WI38 (cell line): ENCODE measurements around the gene ZCCHC9.
"Not testable (repeated sequence)": the region's sequence is repeated elsewhere in the genome, so short reads cannot be mapped to it uniquely, and the experiment has no call there.

Experiments
- H3K4me3 ChIP-seq: 2 replicates; pipeline ENCODE4 v1.5.1; 2011; ENCODE audit warnings: low read depth, mild to moderate bottlenecking, control low read depth, low read length
- TF ChIP-seq, protein P1 (sequence below): IDR thresholded peaks from 2 replicates; pipeline ENCODE4 v1.5.1; 2012; ENCODE audit warnings: low read depth, mild to moderate bottlenecking, control low read depth, low read length

ZCCHC9 gene

DNA sequence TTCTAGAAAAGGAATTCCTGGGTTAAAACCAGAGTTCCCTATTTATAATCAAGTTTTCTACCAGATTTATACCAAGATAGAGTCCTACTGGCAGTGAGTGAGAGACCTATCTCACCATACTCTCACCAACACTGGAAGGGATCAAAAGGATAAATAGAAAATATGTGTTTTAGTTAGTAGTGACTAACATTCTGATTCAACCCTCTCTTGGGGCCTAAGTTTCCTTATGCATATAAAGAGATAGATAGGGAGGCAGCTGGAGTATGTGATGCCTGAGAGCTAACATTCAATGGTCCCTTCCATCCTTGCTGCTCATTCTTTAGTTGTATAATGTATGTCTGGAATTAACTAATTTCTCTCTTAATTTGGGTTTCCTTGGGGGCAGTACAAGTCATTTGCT is 36.3 kb upstream of the ZCCHC9 start:
- no peak overlapping the region for H3K4me3 ChIP-seq
- TF ChIP-seq, protein P1, sequence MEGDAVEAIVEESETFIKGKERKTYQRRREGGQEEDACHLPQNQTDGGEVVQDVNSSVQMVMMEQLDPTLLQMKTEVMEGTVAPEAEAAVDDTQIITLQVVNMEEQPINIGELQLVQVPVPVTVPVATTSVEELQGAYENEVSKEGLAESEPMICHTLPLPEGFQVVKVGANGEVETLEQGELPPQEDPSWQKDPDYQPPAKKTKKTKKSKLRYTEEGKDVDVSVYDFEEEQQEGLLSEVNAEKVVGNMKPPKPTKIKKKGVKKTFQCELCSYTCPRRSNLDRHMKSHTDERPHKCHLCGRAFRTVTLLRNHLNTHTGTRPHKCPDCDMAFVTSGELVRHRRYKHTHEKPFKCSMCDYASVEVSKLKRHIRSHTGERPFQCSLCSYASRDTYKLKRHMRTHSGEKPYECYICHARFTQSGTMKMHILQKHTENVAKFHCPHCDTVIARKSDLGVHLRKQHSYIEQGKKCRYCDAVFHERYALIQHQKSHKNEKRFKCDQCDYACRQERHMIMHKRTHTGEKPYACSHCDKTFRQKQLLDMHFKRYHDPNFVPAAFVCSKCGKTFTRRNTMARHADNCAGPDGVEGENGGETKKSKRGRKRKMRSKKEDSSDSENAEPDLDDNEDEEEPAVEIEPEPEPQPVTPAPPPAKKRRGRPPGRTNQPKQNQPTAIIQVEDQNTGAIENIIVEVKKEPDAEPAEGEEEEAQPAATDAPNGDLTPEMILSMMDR = no peak

DNA sequence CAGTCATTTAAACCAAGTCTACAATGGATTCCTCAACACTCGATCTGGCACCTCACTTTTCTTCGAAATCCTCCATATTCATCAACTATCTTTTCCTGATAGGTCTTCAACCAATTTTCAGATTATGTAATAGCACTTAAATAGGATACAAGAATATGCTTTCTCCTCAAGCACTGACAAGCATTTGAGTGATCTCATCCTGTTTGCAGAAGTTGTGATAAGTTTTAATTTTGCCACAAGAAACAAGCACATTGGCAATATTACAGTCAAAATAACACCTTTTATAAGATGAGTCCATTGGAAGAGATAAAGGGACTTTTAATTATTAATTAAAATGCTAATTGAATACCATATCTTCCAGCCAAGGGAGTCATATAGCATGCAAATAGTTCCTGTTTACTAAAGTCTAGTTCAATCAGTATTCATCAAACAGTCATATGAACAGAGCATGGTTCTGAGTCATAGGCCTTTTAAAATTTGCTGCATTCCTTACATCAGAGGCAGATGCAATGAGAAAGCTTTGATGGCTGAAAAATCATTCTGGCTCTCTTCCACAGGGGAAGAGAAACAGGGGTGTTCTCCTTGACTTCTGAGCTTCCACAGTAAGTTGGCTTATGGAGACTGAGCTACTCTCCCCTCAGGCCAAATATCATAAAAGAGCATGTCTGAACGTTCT is 32.7 kb upstream of the ZCCHC9 start:
- TF ChIP-seq, protein P1 = no peak
- H3K4me3 ChIP-seq = no peak overlapping the region

DNA sequence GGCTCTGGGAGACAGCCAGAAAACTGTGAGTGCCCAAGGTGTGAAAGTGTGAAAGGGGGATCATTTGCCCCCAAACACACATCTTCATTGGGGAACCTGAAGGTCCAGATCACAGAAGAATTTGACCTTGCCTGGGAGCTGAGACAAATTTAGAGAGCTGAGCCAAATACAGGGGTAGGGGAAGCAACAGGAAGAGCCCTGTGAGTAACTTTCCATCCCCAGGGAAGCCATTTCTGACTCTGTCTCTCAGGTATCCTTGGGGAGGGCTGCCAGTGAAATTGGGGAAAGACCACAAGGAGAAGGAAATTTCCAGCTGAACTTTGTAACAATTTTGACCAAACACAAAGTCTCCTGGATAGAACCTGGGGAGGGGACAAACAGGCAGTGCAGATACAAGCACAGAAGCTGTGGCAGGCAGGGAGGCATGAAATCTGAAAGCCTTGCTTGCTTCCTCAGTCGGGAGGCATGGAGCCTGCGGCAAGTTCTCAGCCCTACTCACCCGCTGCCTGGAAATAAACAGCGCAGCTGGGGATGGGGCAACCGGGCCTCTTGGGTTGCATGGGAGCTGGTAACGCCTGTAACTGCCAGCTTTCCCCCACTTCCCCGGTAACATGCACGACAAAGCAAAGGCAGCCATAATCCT is 31.5 kb upstream of the ZCCHC9 start:
- no peak overlapping the region for H3K4me3 ChIP-seq
- TF ChIP-seq, protein P1 = no peak

DNA sequence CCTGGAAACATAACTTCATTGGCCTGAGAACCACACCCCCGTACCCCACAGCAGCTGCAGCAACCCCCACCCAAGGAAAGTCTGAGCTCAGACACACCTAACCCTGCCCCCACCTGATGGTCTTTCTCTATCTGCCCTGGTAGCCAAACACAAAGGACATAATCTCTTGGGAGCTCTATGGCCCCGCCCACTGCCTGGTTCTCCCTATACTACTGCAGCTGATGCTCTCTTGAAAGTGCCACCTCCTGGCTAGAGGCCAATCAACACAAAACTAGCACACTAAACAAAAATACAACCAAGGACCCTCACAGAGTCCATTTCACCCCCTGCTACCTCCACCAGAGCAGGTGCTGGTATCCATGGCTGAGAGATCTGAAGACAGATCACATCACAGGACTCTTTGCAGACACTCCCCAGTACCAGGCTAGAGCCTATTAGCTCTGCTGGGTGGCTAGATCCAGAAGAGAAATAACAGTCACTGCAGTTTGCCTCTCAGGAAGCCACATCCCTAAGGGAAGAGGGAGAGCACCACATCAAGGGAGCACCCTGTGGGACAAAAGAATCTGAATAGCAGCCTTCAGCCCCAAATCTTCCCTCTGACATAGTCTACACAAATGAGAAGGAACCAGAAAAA is 30.9 kb upstream of the ZCCHC9 start:
- H3K4me3 ChIP-seq = not testable (repeated sequence)

DNA sequence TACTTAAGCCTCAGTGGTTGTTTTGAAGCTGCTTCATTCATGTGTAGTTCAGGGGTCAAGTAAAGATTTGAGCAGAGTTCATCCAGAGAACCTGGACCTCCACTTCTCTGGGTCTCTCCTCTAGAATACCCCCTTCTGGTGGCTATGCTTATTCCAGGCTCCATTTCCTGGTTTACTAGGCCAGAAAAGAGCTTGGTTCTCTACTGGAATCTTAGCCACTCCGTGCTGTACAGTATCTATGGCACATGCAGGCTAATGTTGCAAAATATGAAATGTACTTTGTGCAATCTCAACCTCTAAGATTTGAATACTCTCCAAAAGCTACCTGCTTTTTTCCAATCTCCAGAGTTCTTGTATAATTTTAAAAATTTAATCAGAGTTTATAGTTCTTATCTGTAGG is 17.4 kb upstream of the ZCCHC9 start:
- H3K4me3 ChIP-seq = no peak overlapping the region
- TF ChIP-seq, protein P1 = no peak

DNA sequence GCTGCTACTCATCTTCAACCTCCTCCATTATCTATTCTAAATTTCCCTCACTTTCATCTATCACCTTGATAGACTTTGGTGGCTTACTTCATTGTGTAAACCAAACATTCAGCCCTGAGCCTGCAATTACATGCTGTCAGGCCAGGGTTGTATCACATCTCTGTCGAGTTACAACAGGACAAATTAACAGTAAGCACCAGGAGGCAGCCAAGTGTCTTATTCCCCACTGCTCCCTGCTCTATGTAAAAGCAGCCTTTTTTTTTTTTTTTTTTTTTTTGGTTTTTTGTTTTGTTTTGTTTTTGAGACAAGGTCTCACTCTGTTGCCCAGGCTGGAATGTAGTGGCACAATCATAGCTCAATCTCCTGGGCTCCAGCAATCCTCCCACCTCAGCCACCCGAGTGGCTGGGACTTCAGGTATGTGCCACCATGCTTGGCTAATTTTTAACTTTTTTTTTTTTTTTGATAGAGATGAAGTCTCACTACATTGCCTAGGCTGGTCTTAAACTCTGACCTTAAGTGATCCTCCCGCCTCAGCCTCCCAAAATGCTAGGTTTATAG is 15.2 kb upstream of the ZCCHC9 start:
- TF ChIP-seq, protein P1 = no peak
- no peak overlapping the region for H3K4me3 ChIP-seq

DNA sequence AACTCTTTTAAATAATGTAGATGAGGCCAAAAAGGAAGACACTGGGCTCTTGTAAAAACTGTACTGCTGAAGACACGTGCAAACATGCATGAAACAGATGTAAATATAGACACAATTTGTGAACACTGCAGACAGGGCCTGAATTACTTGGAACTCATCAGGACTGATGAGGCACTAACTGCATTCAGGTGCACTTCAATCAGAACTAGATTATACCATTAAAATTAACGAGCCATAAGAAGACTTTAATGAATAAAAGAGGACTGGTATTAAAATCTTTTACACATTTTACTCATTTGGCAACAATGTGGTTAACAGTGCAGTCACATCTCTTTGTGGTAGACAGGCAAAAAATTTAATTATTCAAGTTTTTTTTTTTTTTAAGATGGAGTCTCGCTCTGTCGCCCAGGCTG is 13.4 kb upstream of the ZCCHC9 start:
- H3K4me3 ChIP-seq = no peak overlapping the region
- TF ChIP-seq, protein P1 = no peak
